HepG2 (cell line): ENCODE measurements around the gene PTGR3. TPM values are rescaled to one million over a fixed set of nuclear protein-coding genes. Genes with fewer than 3 reads are reported as not detected.

Experiments used
- ATAC-seq: fragments of 200-7000 bp; cut with Tn5 transposase; 3 replicates; pipeline ENCODE4 v1.9.1; 2020; ENCODE audit warnings: mild to moderate bottlenecking, moderate library complexity
- BruUV-seq: library from RNA; stranded (reverse); fragments of 400-500 nt; replicated peaks from 2 replicates; lab custom pipeline; 2021; lab: Mats Ljungman, UMichigan
- CTCF ChIA-PET: fragments of 300-600 bp; formaldehyde crosslinking; extraction: SDS; loops from one replicate; lab custom pipeline; 2021; ENCODE audit warnings: low total read pairs, inconsistent platforms, low intra/inter-chr PET ratio; lab: Yijun Ruan, JAX
- POLR2A ChIA-PET: fragments of 350-600 bp; sonication (Branson Sonifier 250); formaldehyde crosslinking; loops from one replicate; lab custom pipeline; 2020; ENCODE audit warnings: antibody characterized with exemption, inconsistent platforms; lab: Yijun Ruan, JAX
- DNase-seq: peaks from one replicate; pipeline ENCODE4 v3.0.0-alpha.2; 2015; ENCODE audit warnings: low spot score
- FAIRE-seq: peaks from 3 replicates; lab custom pipeline; 2011; peaks lifted over from hg19 to GRCh38; lab: Jason Lieb, UNC
- H2AFZ ChIP-seq: one replicate; pipeline ENCODE4 v1.6.1; 2011; ENCODE audit warnings: low read length, inconsistent platforms
- H3K27ac ChIP-seq: fragments of 300-600 bp; 3 replicates; pipeline ENCODE4 v1.8.0; 2011; ENCODE audit warnings: mixed run types, mild to moderate bottlenecking, mixed read lengths, low read length, inconsistent platforms; ENCODE audit not compliant: insufficient read depth; ENCODE audit errors: extremely low read length
- H3K27me3 ChIP-seq, 2 experiments: fragments of 200-600 bp in 1 of 2; 2 replicates in 1 of 2; 3 replicates in 1 of 2; pipeline versions ENCODE4 v1.6.0 to v1.8.0; 2011; ENCODE audit warnings: low read length in 2 of 2, mild to moderate bottlenecking in 2 of 2, moderate library complexity in 2 of 2, inconsistent platforms in 1 of 2; ENCODE audit not compliant: insufficient read depth in 2 of 2, control insufficient read depth in 1 of 2
- H3K36me3 ChIP-seq, 2 experiments: fragments of 200-600 bp in 1 of 2; replicated peaks in 1 of 2; 2 replicates in 1 of 2; 3 replicates in 1 of 2; pipeline versions ENCODE4 v1.5.1 to v1.8.0; 2011; ENCODE audit warnings: low read length in 2 of 2, inconsistent platforms in 1 of 2; ENCODE audit not compliant: insufficient read depth in 2 of 2, control insufficient read depth in 1 of 2
- H3K4me1 ChIP-seq: 2 replicates; pipeline ENCODE4 v1.5.1; 2012; ENCODE audit warnings: low read length, inconsistent platforms; ENCODE audit not compliant: insufficient read depth
- H3K4me2 ChIP-seq: 2 replicates; pipeline ENCODE4 v1.6.0; 2011; ENCODE audit warnings: low read depth, low read length, inconsistent platforms
- H3K4me3 ChIP-seq, 3 experiments: fragments of 200-600 bp in 1 of 3; sonication (generic), shearing (Covaris generic) in 1 of 3; replicated peaks in 1 of 3; 2 replicates each; pipeline ENCODE4 v1.5.1; 2011 to 2016; ENCODE audit warnings: low read length in 3 of 3, inconsistent platforms in 2 of 3, low read depth in 2 of 3, mild to moderate bottlenecking in 2 of 3, control low read depth in 1 of 3, mixed read lengths in 1 of 3; ENCODE audit not compliant: insufficient read depth in 1 of 3
- H3K79me2 ChIP-seq: one replicate; pipeline ENCODE4 v1.6.1; 2011; ENCODE audit warnings: low read length, inconsistent platforms; ENCODE audit not compliant: insufficient read depth
- H3K9ac ChIP-seq: 2 replicates; pipeline ENCODE4 v1.6.0; 2011; ENCODE audit warnings: mild to moderate bottlenecking, low read depth, low read length, inconsistent platforms; ENCODE audit not compliant: insufficient read depth
- H3K9me3 ChIP-seq: 2 replicates; pipeline ENCODE4 v1.5.1; 2012; ENCODE audit warnings: mild to moderate bottlenecking, low read length
- H4K20me1 ChIP-seq: 2 replicates; pipeline ENCODE4 v1.6.0; 2011; ENCODE audit warnings: inconsistent platforms, mild to moderate bottlenecking, low read length, moderate library complexity; ENCODE audit not compliant: insufficient read depth
- ASH2L ChIP-seq: fragments of 300-600, 200-600 bp; sonication (generic); IDR thresholded peaks from 2 replicates; pipeline ENCODE4 v1.7.0; 2017; ENCODE audit warnings: low read depth, mild to moderate bottlenecking, moderate library complexity, mixed read lengths, low read length; ENCODE audit not compliant: insufficient read length
- CENPT ChIP-seq: sonication (generic); formaldehyde crosslinking; IDR thresholded peaks from 2 replicates; pipeline ENCODE4 v1.8.0; 2022; ENCODE audit warnings: low read depth, mild to moderate bottlenecking, moderate library complexity, missing genetic modification reagents
- CENPX ChIP-seq: sonication (generic); formaldehyde crosslinking; IDR thresholded peaks from 2 replicates; pipeline ENCODE4 v1.9.0; 2021; ENCODE audit warnings: mild to moderate bottlenecking, missing genetic modification reagents, moderate library complexity
- DR1 ChIP-seq: sonication (generic); formaldehyde crosslinking; IDR thresholded peaks from 2 replicates; pipeline ENCODE4 v1.8.0; 2021; ENCODE audit warnings: mild to moderate bottlenecking, missing genetic modification reagents, inconsistent platforms
- HNF4G ChIP-seq, 2 experiments: sonication (generic) in 1 of 2; formaldehyde crosslinking in 1 of 2; IDR thresholded peaks; 2 replicates each; pipeline versions ENCODE4 v1.4.0 to v1.6.1; 2011 to 2020; ENCODE audit warnings: borderline replicate concordance in 2 of 2, low read depth in 2 of 2, mild to moderate bottlenecking in 2 of 2, low read length in 1 of 2, missing genetic modification reagents in 1 of 2, moderate library complexity in 1 of 2
- IKZF1 ChIP-seq: fragments of 450-650 bp; IDR thresholded peaks from 2 replicates; pipeline ENCODE4 v1.7.1; 2016
- LCORL ChIP-seq, 2 experiments: fragments of 450-650 bp in 1 of 2; sonication (generic) in 1 of 2; formaldehyde crosslinking in 1 of 2; IDR thresholded peaks; 2 replicates each; pipeline versions ENCODE4 v1.5.0 to v1.6.1; 2017 to 2020; ENCODE audit warnings: antibody characterized with exemption in 1 of 2, missing genetic modification reagents in 1 of 2
- PHF5A ChIP-seq: IDR thresholded peaks from one replicate; pipeline ENCODE4 v1.6.1; 2018; ENCODE audit warnings: low read depth, missing genetic modification reagents; ENCODE audit not compliant: unreplicated experiment
- RELA ChIP-seq: sonication (generic); formaldehyde crosslinking; IDR thresholded peaks from 2 replicates; pipeline ENCODE4 v1.4.0; 2020; ENCODE audit warnings: missing genetic modification reagents
- SNAI1 ChIP-seq: sonication (generic); formaldehyde crosslinking; IDR thresholded peaks from 2 replicates; pipeline ENCODE4 v1.5.0; 2020; ENCODE audit warnings: mild to moderate bottlenecking, missing genetic modification reagents, borderline replicate concordance
- WGBS: methylation state at CpG from one replicate; pipeline ENCODE4 v1.1.6; 2017; ENCODE audit warnings: low lambda C conversion rate; 5-methylcytosine and 5-hydroxymethylcytosine counted together
- in situ Hi-C: cut with HindIII; loops from 2 replicates; pipeline ENCODE4 v1.10.0; 2017; ENCODE audit warnings: low pct_unique_long_range_greater_than_20kb; ENCODE audit not compliant: extremely low pct_ligation_motif_present
- intact Hi-C: fragments of 100-400 bp; cut with micrococcal nuclease; formaldehyde crosslinking; loops from one replicate; pipeline ENCODE4 v1.10.0; 2022; ENCODE audit not compliant: unreplicated experiment
- polyA plus RNA-seq, 8 experiments: library from polyadenylated mRNA; depleted of rRNA in 3 of 8; stranded (reverse) in 7 of 8; unstranded in 1 of 8; fragments of >200 nt; fragmentation: Illumina TruSeq in 4 of 8; extraction: Trizol in 4 of 8; gene quantifications; 2 replicates each; pipeline versions ENCODE4 v1.2.1 to v1.2.3, GENCODE V29; 2011 to 2016; ENCODE audit warnings: low read depth in 4 of 8, missing spikeins in 1 of 8, mixed read lengths in 1 of 8; ENCODE audit not compliant: insufficient read depth in 1 of 8
- total RNA-seq, 5 experiments: library from RNA; depleted of rRNA; stranded (reverse); fragments of >200 nt; fragmentation: Illumina TruSeq; extraction: Trizol; gene quantifications; 2 replicates each; pipeline ENCODE4 v1.2.3, GENCODE V29; 2016; ENCODE audit warnings: low read depth in 1 of 5
- TF ChIP-seq, protein P1 (sequence below): sonication (generic); formaldehyde crosslinking; IDR thresholded peaks from 2 replicates; pipeline ENCODE4 v1.4.0; 2020; ENCODE audit warnings: missing genetic modification reagents
- TF ChIP-seq, protein P2 (sequence below): IDR thresholded peaks from 2 replicates; pipeline ENCODE4 v1.6.1; 2018; ENCODE audit warnings: missing genetic modification reagents, mild to moderate bottlenecking, missing compliant biosample characterization
- TF ChIP-seq, protein P3 (sequence below): sonication (generic); formaldehyde crosslinking; IDR thresholded peaks from 2 replicates; pipeline ENCODE4 v1.5.0; 2020; ENCODE audit warnings: missing genetic modification reagents
- TF ChIP-seq, protein P4 (sequence below): sonication (generic); formaldehyde crosslinking; conservative IDR thresholded peaks from 2 replicates; pipeline ENCODE4 v1.4.0; 2020; ENCODE audit warnings: missing genetic modification reagents

The PTGR3 gene
- total and polyA plus RNA-seq, 2 of the 13 experiments (the other 11 are each of a cell fraction or from before 2014, with no cell fraction given) = 11.5 to 25.3 TPM

DNA sequence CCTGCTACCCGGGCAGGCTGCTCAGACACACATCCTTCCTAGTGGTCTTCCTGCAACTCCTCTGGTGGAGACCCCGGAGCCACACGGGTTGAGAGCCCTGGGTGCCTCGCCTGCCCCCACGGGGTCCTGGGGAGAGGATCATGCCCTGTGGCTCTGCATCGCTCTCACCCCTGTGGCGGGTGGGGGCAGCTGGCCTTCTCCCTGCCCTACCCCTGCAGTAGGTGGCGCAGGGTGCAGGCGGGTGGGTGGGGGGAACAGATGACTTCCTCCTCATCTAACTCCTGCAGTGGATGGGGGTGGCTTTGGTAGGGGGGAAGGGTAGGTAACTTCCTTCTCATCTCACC lies 40.2 kb upstream of the PTGR3 start:
- peaks cover 5% of the 10 kb centered on the region for H3K79me2 ChIP-seq
- in situ Hi-C loops = no loop called here
- BruUV-seq = no TSS peak
- CTCF ChIA-PET = no interaction called here
- no peaks in the 10 kb centered on the region for H4K20me1 ChIP-seq
- no peaks in the 10 kb centered on the region for H3K27me3 ChIP-seq
- no peak overlapping the region for H3K4me3 ChIP-seq
- H3K4me2 ChIP-seq = no peak overlapping the region
- TF ChIP-seq RELA (CRISPR knock-in tag) (no peak), CENPT (CRISPR knock-in tag) (no peak), ASH2L (no peak), CENPX (CRISPR knock-in tag) (no peak), SNAI1 (CRISPR knock-in tag) (no peak), IKZF1 (no peak), PHF5A (CRISPR knock-in tag) (no peak), LCORL (IDR thresholded peaks at IDR 0.05) (no peak), LCORL (CRISPR knock-in tag; IDR thresholded peaks at IDR 0.05) (no peak), DR1 (no peak), HNF4G (IDR thresholded peaks at IDR 0.05; ENCODE audit: borderline replicate concordance, low read depth, low read length) (no peak), HNF4G (CRISPR knock-in tag; IDR thresholded peaks at IDR 0.05; ENCODE audit: borderline replicate concordance, low read depth) (no peak)
- TF ChIP-seq, protein P1, sequence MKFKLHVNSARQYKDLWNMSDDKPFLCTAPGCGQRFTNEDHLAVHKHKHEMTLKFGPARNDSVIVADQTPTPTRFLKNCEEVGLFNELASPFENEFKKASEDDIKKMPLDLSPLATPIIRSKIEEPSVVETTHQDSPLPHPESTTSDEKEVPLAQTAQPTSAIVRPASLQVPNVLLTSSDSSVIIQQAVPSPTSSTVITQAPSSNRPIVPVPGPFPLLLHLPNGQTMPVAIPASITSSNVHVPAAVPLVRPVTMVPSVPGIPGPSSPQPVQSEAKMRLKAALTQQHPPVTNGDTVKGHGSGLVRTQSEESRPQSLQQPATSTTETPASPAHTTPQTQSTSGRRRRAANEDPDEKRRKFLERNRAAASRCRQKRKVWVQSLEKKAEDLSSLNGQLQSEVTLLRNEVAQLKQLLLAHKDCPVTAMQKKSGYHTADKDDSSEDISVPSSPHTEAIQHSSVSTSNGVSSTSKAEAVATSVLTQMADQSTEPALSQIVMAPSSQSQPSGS (CRISPR knock-in tag) = no peak
- TF ChIP-seq, protein P2, sequence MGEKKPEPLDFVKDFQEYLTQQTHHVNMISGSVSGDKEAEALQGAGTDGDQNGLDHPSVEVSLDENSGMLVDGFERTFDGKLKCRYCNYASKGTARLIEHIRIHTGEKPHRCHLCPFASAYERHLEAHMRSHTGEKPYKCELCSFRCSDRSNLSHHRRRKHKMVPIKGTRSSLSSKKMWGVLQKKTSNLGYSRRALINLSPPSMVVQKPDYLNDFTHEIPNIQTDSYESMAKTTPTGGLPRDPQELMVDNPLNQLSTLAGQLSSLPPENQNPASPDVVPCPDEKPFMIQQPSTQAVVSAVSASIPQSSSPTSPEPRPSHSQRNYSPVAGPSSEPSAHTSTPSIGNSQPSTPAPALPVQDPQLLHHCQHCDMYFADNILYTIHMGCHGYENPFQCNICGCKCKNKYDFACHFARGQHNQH = no peak
- TF ChIP-seq, protein P3, sequence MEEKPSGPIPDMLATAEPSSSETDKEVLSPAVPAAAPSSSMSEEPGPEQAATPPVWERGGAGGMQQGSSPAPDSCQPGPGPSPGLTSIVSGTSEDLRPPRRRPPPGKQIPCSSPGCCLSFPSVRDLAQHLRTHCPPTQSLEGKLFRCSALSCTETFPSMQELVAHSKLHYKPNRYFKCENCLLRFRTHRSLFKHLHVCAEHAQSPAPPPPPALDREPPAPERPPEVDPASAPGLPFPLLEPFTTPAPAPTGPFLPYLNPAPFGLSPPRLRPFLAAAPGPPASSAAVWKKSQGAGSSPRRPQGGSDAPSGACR = no peak
- TF ChIP-seq, protein P4, sequence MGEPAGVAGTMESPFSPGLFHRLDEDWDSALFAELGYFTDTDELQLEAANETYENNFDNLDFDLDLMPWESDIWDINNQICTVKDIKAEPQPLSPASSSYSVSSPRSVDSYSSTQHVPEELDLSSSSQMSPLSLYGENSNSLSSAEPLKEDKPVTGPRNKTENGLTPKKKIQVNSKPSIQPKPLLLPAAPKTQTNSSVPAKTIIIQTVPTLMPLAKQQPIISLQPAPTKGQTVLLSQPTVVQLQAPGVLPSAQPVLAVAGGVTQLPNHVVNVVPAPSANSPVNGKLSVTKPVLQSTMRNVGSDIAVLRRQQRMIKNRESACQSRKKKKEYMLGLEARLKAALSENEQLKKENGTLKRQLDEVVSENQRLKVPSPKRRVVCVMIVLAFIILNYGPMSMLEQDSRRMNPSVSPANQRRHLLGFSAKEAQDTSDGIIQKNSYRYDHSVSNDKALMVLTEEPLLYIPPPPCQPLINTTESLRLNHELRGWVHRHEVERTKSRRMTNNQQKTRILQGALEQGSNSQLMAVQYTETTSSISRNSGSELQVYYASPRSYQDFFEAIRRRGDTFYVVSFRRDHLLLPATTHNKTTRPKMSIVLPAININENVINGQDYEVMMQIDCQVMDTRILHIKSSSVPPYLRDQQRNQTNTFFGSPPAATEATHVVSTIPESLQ (CRISPR knock-in tag) = no peak
- DNase-seq = no peak
- no peak for FAIRE-seq
- no peak for ATAC-seq
- no CpG with 5 or more reads among the region's 9 CpGs for WGBS
- intact Hi-C loops = no loop called here
- no peak overlapping the region for H3K27ac ChIP-seq
- H3K9ac ChIP-seq = no peak overlapping the region
- H3K4me1 ChIP-seq = peaks cover 28% of the 10 kb centered on the region
- no peaks in the 10 kb centered on the region for H3K36me3 ChIP-seq
- H3K9me3 ChIP-seq = no peaks in the 10 kb centered on the region
- POLR2A ChIA-PET = no interaction called here
- H2AFZ ChIP-seq = no peak overlapping the region
